ENCODE data around the gene RFC2.
A peak's percentile ranks its signal among the peaks of the same experiment; 100 is the strongest.

Gene RFC2

GRCh38 chr7:74269757-74270277 is 15.6 kb upstream of the RFC2 start:
- Histone ChIP-seq H3K4me3 (ENCODE audit: low read depth, low read length) (peak overlapping the region; percentile 32), H3K4me1 (ENCODE audit: control insufficient read depth, insufficient read depth, low read length) (no peaks in the 10 kb centered on the region), H3K27ac (ENCODE audit: extremely low read depth, low read depth, low read length) (no peak overlapping the region), H3K36me3 (ENCODE audit: control insufficient read depth in 2 of 2, insufficient read depth in 1 of 2, low read length in 2 of 2) (no peaks in the 10 kb centered on the region), H3K9me3 (ENCODE audit: control insufficient read depth, insufficient read depth, low read depth, low read length) (no peaks in the 10 kb centered on the region)
- ChIA-PET POLR2A (interaction anchor here (0.6 to 1.3 kb wide), 3 partner anchors 17 to 64 kb away, joined by 3 to 10 read pairs (median 3); partner anchors contain the start of gene CLIP2), CTCF (interaction anchor here (0.6 to 1.3 kb wide), 2 partner anchors 61 to 202 kb away, joined by 3 read pairs; no protein-coding TSS in a partner anchor)
- TF ChIP-seq EGR2 (tag by site-specific recombination; IDR thresholded peaks at IDR 0.05; ENCODE audit: low read depth): peak; percentile 22; the same call in 1 of the 2 replicates
- no peak for TF ChIP-seq ZNF660 (tag by site-specific recombination; IDR thresholded peaks at IDR 0.05)
- TF ChIP-seq KLF9 (tag by site-specific recombination; IDR thresholded peaks at IDR 0.05; ENCODE audit: low read depth): peak; percentile 64; the same call in 1 of the 2 replicates
- no peak for TF ChIP-seq ZSCAN23 (tag by site-specific recombination; IDR thresholded peaks at IDR 0.05)
- peak; percentile 91 for TF ChIP-seq PRDM4 (tag by site-specific recombination; IDR thresholded peaks at IDR 0.05)
- TF ChIP-seq SP7 (tag by site-specific recombination; IDR thresholded peaks at IDR 0.05): peak; percentile 57; the same call in 1 of the 2 replicates
- TF ChIP-seq ZSCAN30 (tag by site-specific recombination; IDR thresholded peaks at IDR 0.05): peak; percentile 98
- no peak for TF ChIP-seq ZNF610 (tag by site-specific recombination; IDR thresholded peaks at IDR 0.05; ENCODE audit: borderline replicate concordance)
- peak; percentile 56; the same call in 1 of the 2 replicates for TF ChIP-seq KLF8 (tag by site-specific recombination; IDR thresholded peaks at IDR 0.05)
- TF ChIP-seq, protein P1, sequence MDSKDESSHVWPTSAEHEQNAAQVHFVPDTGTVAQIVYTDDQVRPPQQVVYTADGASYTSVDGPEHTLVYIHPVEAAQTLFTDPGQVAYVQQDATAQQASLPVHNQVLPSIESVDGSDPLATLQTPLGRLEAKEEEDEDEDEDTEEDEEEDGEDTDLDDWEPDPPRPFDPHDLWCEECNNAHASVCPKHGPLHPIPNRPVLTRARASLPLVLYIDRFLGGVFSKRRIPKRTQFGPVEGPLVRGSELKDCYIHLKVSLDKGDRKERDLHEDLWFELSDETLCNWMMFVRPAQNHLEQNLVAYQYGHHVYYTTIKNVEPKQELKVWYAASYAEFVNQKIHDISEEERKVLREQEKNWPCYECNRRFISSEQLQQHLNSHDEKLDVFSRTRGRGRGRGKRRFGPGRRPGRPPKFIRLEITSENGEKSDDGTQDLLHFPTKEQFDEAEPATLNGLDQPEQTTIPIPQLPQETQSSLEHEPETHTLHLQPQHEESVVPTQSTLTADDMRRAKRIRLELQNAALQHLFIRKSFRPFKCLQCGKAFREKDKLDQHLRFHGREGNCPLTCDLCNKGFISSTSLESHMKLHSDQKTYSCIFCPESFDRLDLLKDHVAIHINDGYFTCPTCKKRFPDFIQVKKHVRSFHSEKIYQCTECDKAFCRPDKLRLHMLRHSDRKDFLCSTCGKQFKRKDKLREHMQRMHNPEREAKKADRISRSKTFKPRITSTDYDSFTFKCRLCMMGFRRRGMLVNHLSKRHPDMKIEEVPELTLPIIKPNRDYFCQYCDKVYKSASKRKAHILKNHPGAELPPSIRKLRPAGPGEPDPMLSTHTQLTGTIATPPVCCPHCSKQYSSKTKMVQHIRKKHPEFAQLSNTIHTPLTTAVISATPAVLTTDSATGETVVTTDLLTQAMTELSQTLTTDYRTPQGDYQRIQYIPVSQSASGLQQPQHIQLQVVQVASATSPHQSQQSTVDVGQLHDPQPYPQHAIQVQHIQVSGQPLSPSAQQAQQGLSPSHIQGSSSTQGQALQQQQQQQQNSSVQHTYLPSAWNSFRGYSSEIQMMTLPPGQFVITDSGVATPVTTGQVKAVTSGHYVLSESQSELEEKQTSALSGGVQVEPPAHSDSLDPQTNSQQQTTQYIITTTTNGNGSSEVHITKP (tag by site-specific recombination; IDR thresholded peaks at IDR 0.05): peak; percentile 37
- TF ChIP-seq ZNF785 (tag by site-specific recombination; IDR thresholded peaks at IDR 0.05): no peak
- TF ChIP-seq ZXDB (tag by site-specific recombination; IDR thresholded peaks at IDR 0.05): peak; percentile 76
- peak; percentile 46 for TF ChIP-seq SP3 (tag by site-specific recombination; IDR thresholded peaks at IDR 0.05)
- TF ChIP-seq ZNF791 (tag by site-specific recombination; IDR thresholded peaks at IDR 0.05): no peak
- TF ChIP-seq ZNF211 (tag by site-specific recombination; IDR thresholded peaks at IDR 0.05; ENCODE audit: low read depth): no peak
- TF ChIP-seq ZNF335 (tag by site-specific recombination; conservative IDR thresholded peaks at IDR 0.05): peak; percentile 76
- TF ChIP-seq ZBTB8A (tag by site-specific recombination; IDR thresholded peaks at IDR 0.05): peak; percentile 85
- no peak for TF ChIP-seq ZNF133 (tag by site-specific recombination; IDR thresholded peaks at IDR 0.05)
- TF ChIP-seq, protein P2, sequence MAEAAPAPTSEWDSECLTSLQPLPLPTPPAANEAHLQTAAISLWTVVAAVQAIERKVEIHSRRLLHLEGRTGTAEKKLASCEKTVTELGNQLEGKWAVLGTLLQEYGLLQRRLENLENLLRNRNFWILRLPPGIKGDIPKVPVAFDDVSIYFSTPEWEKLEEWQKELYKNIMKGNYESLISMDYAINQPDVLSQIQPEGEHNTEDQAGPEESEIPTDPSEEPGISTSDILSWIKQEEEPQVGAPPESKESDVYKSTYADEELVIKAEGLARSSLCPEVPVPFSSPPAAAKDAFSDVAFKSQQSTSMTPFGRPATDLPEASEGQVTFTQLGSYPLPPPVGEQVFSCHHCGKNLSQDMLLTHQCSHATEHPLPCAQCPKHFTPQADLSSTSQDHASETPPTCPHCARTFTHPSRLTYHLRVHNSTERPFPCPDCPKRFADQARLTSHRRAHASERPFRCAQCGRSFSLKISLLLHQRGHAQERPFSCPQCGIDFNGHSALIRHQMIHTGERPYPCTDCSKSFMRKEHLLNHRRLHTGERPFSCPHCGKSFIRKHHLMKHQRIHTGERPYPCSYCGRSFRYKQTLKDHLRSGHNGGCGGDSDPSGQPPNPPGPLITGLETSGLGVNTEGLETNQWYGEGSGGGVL (tag by site-specific recombination; IDR thresholded peaks at IDR 0.05): peak; percentile 44; the same call in 1 of the 2 replicates
- TF ChIP-seq, protein P3, sequence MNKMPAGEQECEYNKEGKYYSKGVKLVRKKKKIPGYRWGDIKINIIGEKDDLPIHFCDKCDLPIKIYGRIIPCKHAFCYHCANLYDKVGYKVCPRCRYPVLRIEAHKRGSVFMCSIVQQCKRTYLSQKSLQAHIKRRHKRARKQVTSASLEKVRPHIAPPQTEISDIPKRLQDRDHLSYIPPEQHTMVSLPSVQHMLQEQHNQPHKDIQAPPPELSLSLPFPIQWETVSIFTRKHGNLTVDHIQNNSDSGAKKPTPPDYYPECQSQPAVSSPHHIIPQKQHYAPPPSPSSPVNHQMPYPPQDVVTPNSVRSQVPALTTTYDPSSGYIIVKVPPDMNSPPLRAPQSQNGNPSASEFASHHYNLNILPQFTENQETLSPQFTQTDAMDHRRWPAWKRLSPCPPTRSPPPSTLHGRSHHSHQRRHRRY (tag by site-specific recombination; IDR thresholded peaks at IDR 0.05): no peak
- peak; percentile 63; the same call in 1 of the 2 replicates for TF ChIP-seq KLF10 (tag by site-specific recombination; IDR thresholded peaks at IDR 0.05)
- peak; percentile 28; the same call in 1 of the 2 replicates for TF ChIP-seq ZNF777 (tag by site-specific recombination; IDR thresholded peaks at IDR 0.05; ENCODE audit: borderline replicate concordance)
- no peak for TF ChIP-seq MEIS1 (CRISPR knock-in tag; IDR thresholded peaks at IDR 0.05; ENCODE audit: borderline replicate concordance)
- TF ChIP-seq ZEB2 (tag by site-specific recombination; IDR thresholded peaks at IDR 0.05): peak; percentile 52; the same call in 1 of the 2 replicates
- no peak for TF ChIP-seq ZNF549 (tag by site-specific recombination; IDR thresholded peaks at IDR 0.05)
- peak; percentile 72 for TF ChIP-seq SP2 (tag by site-specific recombination; IDR thresholded peaks at IDR 0.05)
- no peak for TF ChIP-seq ZNF391 (tag by site-specific recombination; IDR thresholded peaks at IDR 0.05; ENCODE audit: borderline replicate concordance, low read depth)
- TF ChIP-seq, protein P4, sequence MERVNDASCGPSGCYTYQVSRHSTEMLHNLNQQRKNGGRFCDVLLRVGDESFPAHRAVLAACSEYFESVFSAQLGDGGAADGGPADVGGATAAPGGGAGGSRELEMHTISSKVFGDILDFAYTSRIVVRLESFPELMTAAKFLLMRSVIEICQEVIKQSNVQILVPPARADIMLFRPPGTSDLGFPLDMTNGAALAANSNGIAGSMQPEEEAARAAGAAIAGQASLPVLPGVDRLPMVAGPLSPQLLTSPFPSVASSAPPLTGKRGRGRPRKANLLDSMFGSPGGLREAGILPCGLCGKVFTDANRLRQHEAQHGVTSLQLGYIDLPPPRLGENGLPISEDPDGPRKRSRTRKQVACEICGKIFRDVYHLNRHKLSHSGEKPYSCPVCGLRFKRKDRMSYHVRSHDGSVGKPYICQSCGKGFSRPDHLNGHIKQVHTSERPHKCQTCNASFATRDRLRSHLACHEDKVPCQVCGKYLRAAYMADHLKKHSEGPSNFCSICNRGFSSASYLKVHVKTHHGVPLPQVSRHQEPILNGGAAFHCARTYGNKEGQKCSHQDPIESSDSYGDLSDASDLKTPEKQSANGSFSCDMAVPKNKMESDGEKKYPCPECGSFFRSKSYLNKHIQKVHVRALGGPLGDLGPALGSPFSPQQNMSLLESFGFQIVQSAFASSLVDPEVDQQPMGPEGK (tag by site-specific recombination; IDR thresholded peaks at IDR 0.05): peak; percentile 70
